ENCODE measurements around the gene PRIM2.
"Not testable (repeated sequence)": the region's sequence is repeated elsewhere in the genome, so short reads cannot be mapped to it uniquely, and the experiment has no call there.

The PRIM2 gene

GRCh38 chr6:57444787-57445186, 127.4 kb downstream of the PRIM2 start:
- not testable (repeated sequence) for H3K4me3 Mint-ChIP-seq, H3K27me3 Mint-ChIP-seq, H3K9me3 Mint-ChIP-seq, H3K27ac Mint-ChIP-seq
- Mint-ChIP-seq H3K36me3 (peaks cover 11% of the 10 kb centered on the region), H3K4me1 (peaks cover 15% of the 10 kb centered on the region)

- Mint-ChIP-seq H3K4me1 (peaks cover 15% of the 10 kb centered on the region), H3K36me3 (peaks cover 11% of the 10 kb centered on the region)
- H3K4me3 Mint-ChIP-seq, H3K9me3 Mint-ChIP-seq, H3K27ac Mint-ChIP-seq, H3K27me3 Mint-ChIP-seq: not testable (repeated sequence)
Measured at GRCh38 chr6:57445379-57445778, 127.9 kb downstream of the PRIM2 start.

DNA sequence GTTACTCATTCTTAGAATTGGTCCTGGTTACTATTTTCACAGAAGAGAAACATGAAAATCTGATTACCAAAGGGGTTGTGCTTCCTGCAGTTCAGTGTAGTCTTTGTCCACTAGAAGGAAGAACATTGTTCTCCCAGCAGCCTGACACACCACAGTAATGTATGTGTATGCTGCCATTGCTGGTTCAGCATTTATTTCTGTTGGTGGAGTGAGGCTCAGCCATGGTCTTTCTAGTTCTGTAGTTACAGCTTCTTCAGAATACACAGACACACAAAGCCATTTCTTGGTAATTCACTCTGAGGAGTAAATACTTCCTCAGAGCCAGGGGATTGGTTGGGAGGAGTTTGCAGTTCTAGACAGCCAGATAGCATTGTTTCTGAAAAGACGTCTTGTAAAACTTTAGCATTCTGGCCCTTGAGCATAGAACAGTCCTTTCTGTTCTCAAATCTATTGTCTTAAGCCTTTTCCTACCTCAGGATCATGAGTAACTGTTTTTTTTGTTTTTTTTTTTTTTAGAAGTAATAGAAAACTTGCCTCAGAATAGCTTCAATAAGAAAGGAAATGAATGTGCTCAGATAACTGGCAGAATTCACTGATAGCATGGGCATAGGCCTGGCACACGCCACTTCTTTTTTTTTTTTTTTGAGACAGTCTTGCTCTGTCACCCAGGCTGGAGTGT, 128.5 kb downstream of the PRIM2 start:
- H3K27ac Mint-ChIP-seq, H3K4me3 Mint-ChIP-seq: not testable (repeated sequence)

GRCh38 chr6:57449496-57450066, 132.2 kb downstream of the PRIM2 start:
- not testable (repeated sequence) for H3K4me3 Mint-ChIP-seq, H3K4me1 Mint-ChIP-seq, H3K27ac Mint-ChIP-seq, H3K9me3 Mint-ChIP-seq, H3K27me3 Mint-ChIP-seq
- peaks cover 16% of the 10 kb centered on the region for H3K36me3 Mint-ChIP-seq

More for the DNA sequence above, 128.5 kb downstream of the PRIM2 start:
- not testable (repeated sequence) for H3K9me3 Mint-ChIP-seq, H3K27me3 Mint-ChIP-seq
- Mint-ChIP-seq H3K36me3 (peaks cover 11% of the 10 kb centered on the region), H3K4me1 (peaks cover 15% of the 10 kb centered on the region)

- H3K27ac Mint-ChIP-seq, H3K4me1 Mint-ChIP-seq, H3K27me3 Mint-ChIP-seq, H3K9me3 Mint-ChIP-seq, H3K4me3 Mint-ChIP-seq: not testable (repeated sequence)
- peaks cover 12% of the 10 kb centered on the region for H3K36me3 Mint-ChIP-seq
Measured at GRCh38 chr6:57459781-57460180, 142.4 kb downstream of the PRIM2 start.

GRCh38 chr6:57461022-57461421, 143.6 kb downstream of the PRIM2 start:
- not testable (repeated sequence) for H3K4me1 Mint-ChIP-seq, H3K27ac Mint-ChIP-seq, H3K4me3 Mint-ChIP-seq, H3K27me3 Mint-ChIP-seq, H3K9me3 Mint-ChIP-seq, H3K36me3 Mint-ChIP-seq

DNA sequence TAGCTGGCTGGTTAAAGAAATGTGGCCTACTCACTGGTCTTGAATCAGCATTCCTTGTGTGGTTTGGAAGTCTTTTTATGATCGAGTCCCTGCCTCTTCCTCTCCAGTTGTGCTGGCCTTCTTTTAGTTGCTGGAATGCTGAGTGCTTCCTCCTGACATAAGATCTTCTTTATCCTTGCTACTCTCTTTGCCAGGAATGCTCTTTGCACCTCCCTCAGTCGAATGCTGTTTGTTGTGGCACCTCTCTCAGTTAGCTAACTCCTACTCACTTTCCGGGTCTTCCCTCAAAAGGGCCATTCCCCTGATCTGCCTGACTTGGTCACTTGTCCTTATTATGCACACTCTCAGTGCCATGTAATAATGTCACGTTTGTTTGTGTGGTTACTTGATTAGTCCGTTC, 146.4 kb downstream of the PRIM2 start:
- H3K9me3 Mint-ChIP-seq, H3K36me3 Mint-ChIP-seq, H3K4me1 Mint-ChIP-seq, H3K4me3 Mint-ChIP-seq, H3K27me3 Mint-ChIP-seq, H3K27ac Mint-ChIP-seq: not testable (repeated sequence)

- not testable (repeated sequence) for H3K27me3 Mint-ChIP-seq, H3K4me3 Mint-ChIP-seq, H3K4me1 Mint-ChIP-seq, H3K36me3 Mint-ChIP-seq, H3K9me3 Mint-ChIP-seq, H3K27ac Mint-ChIP-seq
Measured at GRCh38 chr6:57465968-57466367, 148.5 kb downstream of the PRIM2 start.

- H3K4me1 Mint-ChIP-seq = no peaks in the 10 kb centered on the region
- no peak overlapping the region for H3K27ac Mint-ChIP-seq
- H3K9me3 Mint-ChIP-seq = peaks cover 6% of the 10 kb centered on the region
- no peaks in the 10 kb centered on the region for H3K27me3 Mint-ChIP-seq
- H3K4me3 Mint-ChIP-seq = no peak overlapping the region
- peaks cover 5% of the 10 kb centered on the region for H3K36me3 Mint-ChIP-seq
Measured at GRCh38 chr6:57469072-57469471, 151.6 kb downstream of the PRIM2 start.

- H3K27ac Mint-ChIP-seq, H3K36me3 Mint-ChIP-seq, H3K9me3 Mint-ChIP-seq, H3K27me3 Mint-ChIP-seq, H3K4me1 Mint-ChIP-seq, H3K4me3 Mint-ChIP-seq: not testable (repeated sequence)
Measured at GRCh38 chr6:57470148-57470547, 152.7 kb downstream of the PRIM2 start.

DNA sequence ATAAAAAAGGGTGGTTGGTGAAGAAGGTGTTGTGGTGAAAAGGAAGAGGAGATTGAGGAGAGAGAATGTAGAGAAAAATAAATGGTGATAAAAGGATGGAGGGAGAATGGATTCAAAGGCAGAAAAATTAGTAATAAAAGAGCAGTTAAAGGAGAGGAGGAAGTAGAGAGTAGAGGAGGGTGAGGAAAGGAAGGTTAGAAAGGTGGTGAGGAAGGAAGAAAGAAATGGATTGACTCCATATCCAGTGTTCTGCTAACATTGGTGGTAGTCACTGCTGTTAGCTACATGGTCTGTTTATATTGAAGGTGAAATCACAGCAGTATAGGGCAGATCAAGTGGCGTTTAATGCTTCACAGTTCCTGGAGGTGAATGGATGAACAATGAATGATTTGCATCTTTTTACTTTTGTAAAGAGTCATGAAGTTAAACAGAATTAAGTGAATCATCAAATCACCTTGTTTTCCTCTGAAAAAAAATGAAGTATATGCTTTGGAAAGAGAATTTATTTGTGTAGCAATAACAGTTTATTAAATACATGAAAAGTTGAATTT, 154.0 kb downstream of the PRIM2 start:
- H3K27ac Mint-ChIP-seq, H3K36me3 Mint-ChIP-seq, H3K4me3 Mint-ChIP-seq, H3K9me3 Mint-ChIP-seq, H3K4me1 Mint-ChIP-seq, H3K27me3 Mint-ChIP-seq: not testable (repeated sequence)

DNA sequence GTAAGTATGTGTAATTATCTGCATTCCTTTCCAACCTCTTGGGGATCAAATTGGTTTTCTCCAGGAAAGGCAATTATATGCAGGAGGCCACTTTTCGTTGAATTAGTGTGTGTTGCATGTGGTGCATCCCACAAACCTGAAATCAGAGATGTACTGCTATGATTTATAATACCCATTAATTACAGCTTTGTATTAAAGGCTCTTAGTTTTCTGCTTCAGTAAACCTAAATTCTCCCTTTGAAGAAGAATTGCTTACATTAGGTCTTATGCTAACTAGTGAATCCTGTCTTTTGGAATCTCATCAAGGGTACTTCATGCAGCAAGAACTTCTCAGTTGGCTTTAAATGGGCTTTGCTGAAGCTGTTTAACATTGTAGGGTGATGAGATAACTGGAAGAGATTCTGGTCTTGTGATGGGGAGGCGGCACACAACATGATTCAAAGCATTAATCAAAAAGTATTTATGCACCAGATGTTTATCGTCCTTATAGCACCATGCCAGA, 155.5 kb downstream of the PRIM2 start:
- H3K9me3 Mint-ChIP-seq, H3K36me3 Mint-ChIP-seq, H3K27ac Mint-ChIP-seq, H3K27me3 Mint-ChIP-seq, H3K4me1 Mint-ChIP-seq, H3K4me3 Mint-ChIP-seq: not testable (repeated sequence)

DNA sequence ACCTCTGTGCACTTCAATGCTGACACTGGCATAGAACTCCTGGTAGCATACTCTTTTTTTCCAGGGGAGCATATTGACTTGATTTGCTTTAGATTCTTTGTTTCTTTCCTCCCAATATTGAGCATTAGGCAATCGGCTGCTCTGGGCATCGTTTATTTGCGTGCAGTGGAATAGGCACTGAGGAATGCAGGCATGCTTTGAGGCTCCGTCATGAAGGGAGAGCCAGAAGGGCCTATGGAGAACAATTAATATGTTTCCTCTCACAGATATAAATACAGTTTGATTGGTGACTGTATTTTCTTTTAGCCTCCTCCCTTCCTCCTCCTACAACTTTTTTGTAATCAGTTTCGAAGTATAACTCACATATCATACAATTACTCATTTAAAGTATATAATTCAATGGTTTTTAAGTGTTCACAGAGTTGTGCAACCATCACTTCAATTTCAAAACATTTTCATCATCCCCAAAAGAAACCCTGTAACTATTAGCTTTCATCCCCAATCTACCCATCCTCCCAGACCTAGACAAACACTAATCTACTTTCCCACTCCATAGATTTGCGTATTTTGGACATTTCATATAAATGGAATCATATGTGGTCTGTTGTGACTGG, 157.5 kb downstream of the PRIM2 start:
- not testable (repeated sequence) for H3K27me3 Mint-ChIP-seq, H3K9me3 Mint-ChIP-seq, H3K27ac Mint-ChIP-seq, H3K36me3 Mint-ChIP-seq, H3K4me1 Mint-ChIP-seq, H3K4me3 Mint-ChIP-seq

- H3K27me3 Mint-ChIP-seq, H3K4me1 Mint-ChIP-seq, H3K4me3 Mint-ChIP-seq, H3K9me3 Mint-ChIP-seq, H3K36me3 Mint-ChIP-seq, H3K27ac Mint-ChIP-seq: not testable (repeated sequence)
Measured at GRCh38 chr6:57475656-57476055, 158.2 kb downstream of the PRIM2 start.

GRCh38 chr6:57480194-57480593, 162.8 kb downstream of the PRIM2 start:
- not testable (repeated sequence) for H3K4me3 Mint-ChIP-seq, H3K27me3 Mint-ChIP-seq, H3K27ac Mint-ChIP-seq, H3K4me1 Mint-ChIP-seq, H3K9me3 Mint-ChIP-seq
- H3K36me3 Mint-ChIP-seq = peaks cover 13% of the 10 kb centered on the region

DNA sequence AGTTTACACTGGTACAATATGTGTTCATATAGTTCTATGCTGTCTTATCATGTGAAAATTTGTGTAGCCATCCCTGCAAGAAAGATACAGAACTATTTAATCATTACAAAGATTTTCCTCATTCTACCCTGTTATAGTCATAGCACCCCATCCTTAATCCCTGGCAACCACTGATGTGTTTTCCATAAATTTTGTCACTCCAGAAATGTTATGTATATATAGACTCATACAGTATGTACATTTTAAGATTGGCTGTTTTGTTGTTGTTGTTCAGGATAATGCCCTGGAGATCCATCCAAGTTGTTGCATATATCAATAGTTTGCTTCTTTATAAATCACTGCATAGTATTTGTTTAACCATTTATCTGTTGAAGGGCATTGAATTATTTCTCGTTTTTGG, 163.7 kb downstream of the PRIM2 start:
- H3K27me3 Mint-ChIP-seq, H3K4me3 Mint-ChIP-seq, H3K27ac Mint-ChIP-seq, H3K9me3 Mint-ChIP-seq, H3K4me1 Mint-ChIP-seq: not testable (repeated sequence)
- peaks cover 17% of the 10 kb centered on the region for H3K36me3 Mint-ChIP-seq

Data from activated naive CD4-positive, alpha-beta T cell treated with anti-CD3 and anti-CD28 coated beads, Interleukin-2, amount 50 U/mL, for 24 hours (primary cell).